ENCODE measurements around the gene CDX2.

DNA sequence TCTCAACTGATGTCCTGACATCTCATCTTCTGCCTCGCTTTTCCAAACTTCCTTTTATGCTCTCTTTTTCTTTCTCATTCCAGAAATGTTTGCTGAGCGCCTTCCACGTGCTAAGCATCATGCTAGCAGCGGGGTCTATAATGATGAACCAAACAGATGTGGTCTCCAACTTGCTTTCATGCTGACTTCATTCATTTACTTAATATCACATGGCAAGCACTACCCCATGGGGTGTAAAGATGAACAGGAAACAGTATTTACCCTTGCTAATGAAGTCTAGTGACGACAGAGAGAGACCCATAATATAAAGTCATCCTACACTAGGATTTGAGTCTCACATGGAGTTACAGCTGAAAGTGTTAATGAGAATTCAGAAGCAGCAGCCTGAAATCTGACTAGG is 40.9 kb upstream of the CDX2 start:
- TF ChIP-seq, protein P1, sequence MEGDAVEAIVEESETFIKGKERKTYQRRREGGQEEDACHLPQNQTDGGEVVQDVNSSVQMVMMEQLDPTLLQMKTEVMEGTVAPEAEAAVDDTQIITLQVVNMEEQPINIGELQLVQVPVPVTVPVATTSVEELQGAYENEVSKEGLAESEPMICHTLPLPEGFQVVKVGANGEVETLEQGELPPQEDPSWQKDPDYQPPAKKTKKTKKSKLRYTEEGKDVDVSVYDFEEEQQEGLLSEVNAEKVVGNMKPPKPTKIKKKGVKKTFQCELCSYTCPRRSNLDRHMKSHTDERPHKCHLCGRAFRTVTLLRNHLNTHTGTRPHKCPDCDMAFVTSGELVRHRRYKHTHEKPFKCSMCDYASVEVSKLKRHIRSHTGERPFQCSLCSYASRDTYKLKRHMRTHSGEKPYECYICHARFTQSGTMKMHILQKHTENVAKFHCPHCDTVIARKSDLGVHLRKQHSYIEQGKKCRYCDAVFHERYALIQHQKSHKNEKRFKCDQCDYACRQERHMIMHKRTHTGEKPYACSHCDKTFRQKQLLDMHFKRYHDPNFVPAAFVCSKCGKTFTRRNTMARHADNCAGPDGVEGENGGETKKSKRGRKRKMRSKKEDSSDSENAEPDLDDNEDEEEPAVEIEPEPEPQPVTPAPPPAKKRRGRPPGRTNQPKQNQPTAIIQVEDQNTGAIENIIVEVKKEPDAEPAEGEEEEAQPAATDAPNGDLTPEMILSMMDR (IDR thresholded peaks at IDR 0.05): no peak
- no peak for TF ChIP-seq POLR2A (IDR thresholded peaks at IDR 0.05)

Data from lower leg skin (tissue), 3 donors.